NCI-H1694 treated with DMSO at 0.1 percent for 48 hours (cell line): ENCODE data around the gene MMP24.
"Not testable (repeated sequence)": the region's sequence is repeated elsewhere in the genome, so short reads cannot be mapped to it uniquely, and the experiment has no call there.

ENCODE experiments used
- DNase-seq: peaks from one replicate; lab custom pipeline; 2025; lab: John Stamatoyannopoulos, UW

The MMP24 gene

GRCh38 chr20:35257175-35257909 lies 30.9 kb downstream of the MMP24 start:
- no peak for DNase-seq

- DNase-seq = no peak
Measured at GRCh38 chr20:35260426-35260825, 33.9 kb downstream of the MMP24 start.

- DNase-seq = not testable (repeated sequence)
Measured at GRCh38 chr20:35262321-35262720, 35.8 kb downstream of the MMP24 start.

- not testable (repeated sequence) for DNase-seq
Measured at GRCh38 chr20:35262731-35263531, 36.4 kb downstream of the MMP24 start.

DNA sequence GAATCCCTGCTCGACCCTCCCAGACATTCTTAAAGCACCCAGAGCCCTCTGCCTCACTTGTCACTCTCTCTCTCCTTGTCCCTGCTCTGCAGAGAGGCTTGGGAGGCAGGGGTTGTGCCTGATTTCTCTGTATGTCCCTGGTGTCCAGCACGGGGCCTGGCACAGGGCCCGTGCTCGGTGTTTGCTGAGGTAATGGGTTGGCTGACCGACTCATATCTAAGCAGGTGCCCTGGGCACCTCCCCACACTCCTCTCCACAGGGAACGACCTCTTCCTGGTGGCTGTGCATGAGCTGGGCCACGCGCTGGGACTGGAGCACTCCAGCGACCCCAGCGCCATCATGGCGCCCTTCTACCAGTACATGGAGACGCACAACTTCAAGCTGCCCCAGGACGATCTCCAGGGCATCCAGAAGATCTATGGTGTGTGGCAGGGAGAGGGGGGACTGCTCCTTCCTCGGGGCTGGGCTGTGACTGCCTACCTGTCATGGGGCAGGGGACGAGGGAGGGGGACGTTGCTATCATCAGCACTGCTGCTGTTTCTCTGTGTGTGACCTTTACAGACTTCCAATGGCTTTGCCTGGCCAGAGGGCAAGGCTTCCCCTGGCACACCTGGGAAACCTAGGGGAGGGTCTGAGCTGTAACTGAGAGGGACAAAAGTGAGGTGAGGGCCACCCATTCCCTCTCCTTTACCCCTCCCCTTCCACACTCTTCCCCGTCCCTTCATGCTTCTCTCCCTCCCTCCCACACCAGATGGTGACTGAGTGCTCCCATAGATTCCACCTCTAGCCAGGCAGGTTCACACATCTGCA lies 37.2 kb downstream of the MMP24 start:
- DNase-seq = no peak

GRCh38 chr20:35264755-35265154 lies 38.3 kb downstream of the MMP24 start:
- DNase-seq = no peak

DNA sequence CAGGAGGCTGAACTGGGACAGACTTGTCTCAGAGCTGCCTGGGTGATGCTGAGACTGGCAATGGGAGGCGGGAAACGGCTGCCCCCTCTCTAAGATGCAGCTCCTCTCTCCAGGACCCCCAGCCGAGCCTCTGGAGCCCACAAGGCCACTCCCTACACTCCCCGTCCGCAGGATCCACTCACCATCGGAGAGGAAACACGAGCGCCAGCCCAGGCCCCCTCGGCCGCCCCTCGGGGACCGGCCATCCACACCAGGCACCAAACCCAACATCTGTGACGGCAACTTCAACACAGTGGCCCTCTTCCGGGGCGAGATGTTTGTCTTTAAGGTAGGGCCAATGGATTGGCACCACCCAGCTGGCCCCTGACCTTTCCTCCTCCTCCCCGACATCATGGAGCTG lies 40.6 kb downstream of the MMP24 start:
- DNase-seq = no peak

DNA sequence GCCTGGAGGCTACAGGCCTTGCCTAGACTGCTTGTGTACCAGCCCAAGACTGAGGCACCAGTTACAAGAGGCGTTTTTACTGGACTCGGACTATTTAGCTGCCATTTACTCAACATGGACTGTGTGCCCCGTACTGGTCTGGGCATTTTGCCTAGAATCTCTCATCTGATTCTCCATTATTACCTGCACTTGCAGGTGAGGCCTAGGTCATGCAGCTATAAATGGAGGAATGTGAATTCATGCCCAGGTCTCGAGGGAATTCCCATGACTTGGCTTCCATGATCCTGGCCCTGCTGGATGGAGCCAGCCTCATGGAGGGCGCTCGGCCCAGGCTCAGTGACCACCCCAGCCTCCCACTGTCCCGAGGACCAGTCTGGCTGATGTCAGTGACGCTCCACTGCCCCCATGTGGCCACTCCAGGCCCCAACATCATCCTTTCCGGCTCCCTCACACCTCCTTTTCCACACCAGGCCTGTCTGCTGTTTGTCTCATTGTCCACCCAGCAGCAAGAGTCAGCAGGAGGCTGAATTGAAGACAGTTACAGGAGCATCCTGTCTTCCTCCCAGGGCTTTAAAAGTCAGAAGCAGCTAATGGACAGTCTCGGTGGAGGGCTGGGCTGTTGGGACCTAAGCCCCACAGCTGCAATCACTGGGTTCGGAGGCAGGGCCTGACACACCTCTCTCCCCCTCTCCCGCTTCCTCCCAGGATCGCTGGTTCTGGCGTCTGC lies 42.7 kb downstream of the MMP24 start:
- DNase-seq = no peak

GRCh38 chr20:35270021-35270902 lies 43.8 kb downstream of the MMP24 start:
- no peak for DNase-seq

DNA sequence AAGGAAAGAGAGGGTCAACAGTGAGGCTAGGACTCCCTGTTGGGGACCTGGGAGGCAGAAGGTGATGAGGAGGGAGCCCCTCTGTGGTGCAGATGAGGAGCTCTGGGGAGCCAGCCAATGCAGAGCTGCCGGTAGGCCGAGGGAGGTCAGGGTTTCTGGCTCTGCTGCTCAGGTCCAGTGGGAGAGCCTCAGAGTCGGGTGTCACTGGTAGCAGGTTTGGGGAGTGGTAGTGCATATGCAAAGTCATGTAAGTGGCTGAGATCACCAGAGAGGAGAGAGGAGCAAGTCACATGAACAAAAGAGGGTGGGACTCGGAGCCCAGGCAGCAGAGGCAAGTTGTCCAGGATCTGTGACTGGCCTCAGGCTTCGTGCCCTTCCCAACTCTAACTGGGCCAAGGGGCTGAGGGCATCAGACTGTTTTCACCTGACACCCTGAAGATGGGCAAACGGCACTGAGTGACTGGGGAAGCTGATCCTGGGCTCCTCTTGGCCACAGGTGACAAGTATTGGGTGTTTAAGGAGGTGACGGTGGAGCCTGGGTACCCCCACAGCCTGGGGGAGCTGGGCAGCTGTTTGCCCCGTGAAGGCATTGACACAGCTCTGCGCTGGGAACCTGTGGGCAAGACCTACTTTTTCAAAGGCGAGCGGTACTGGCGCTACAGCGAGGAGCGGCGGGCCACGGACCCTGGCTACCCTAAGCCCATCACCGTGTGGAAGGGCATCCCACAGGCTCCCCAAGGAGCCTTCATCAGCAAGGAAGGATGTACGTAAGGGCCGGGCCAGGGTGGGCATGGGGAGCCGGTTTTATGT lies 44.8 kb downstream of the MMP24 start:
- DNase-seq = no peak

DNA sequence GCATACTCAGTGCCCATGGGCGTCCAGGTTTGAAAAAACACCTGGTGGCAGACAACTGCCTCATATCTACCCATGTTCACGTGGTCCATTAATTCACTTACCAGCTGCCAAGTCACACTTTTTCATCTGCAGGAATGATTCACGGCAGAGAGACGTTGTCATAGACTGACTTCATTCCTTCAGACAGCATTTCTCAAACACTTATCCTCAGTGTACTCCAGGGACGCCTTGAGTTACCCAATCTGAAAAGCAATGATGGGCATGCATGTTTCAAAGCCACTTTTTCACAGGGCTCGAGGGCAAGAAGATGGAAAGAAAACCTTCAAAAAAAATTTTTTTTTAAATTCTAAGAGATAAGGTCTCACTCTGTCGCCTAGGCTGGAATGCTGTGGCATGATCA lies 45.4 kb downstream of the MMP24 start:
- DNase-seq = no peak

- DNase-seq = no peak
Measured at GRCh38 chr20:35273449-35274171, 47.1 kb downstream of the MMP24 start.

DNA sequence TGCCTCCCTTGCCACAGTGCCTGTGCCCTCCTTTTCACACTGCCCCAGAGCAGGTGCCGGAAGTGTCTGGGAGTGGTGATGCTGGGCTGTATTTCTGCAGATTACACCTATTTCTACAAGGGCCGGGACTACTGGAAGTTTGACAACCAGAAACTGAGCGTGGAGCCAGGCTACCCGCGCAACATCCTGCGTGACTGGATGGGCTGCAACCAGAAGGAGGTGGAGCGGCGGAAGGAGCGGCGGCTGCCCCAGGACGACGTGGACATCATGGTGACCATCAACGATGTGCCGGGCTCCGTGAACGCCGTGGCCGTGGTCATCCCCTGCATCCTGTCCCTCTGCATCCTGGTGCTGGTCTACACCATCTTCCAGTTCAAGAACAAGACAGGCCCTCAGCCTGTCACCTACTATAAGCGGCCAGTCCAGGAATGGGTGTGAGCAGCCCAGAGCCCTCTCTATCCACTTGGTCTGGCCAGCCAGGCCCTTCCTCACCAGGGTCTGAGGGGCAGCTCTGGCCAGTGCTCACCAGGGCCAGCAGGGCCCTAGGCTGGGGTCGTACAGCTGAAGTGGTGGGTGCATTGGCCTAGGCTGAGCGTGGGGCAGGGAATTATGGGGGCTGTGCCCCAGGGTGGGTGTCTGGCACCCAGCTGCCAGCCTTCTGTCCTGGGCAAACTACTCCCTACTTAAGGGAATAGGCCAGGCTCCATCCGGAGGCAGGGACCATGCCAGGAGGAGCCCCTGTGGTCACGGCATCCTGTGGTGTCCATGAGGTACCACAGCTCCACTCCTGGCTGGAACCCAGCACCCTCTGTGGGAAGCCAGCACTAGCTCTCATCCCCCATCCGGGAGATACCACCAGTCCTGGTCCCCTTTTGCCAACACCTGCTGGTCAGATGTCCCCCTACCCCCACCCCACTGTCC lies 47.9 kb downstream of the MMP24 start:
- no peak for DNase-seq

DNA sequence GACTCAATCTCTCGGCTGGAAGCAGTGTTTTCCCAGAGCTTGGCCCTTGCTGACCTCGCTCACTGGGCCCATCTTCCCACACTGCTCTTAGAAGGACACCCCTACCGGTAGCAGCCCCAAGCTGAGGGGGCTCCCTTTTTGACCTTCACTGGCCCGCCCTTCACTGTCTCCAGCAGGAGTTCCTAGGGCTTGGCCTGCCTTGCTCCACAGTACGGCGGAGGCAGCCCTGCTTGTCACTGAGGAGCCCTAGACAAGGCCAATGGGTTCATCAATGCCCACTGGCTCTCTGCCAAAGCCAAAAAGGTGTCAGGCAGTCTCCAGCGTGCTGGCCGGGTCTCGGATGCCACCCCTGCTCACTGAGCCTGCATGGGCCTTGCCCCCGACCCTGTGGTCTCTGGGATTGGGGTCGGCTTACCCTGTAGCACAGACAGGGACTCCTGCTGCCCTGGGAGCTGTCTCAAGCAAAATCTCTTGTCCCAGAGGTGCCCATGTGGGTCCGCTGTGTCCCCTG lies 49.3 kb downstream of the MMP24 start:
- DNase-seq = no peak

DNA sequence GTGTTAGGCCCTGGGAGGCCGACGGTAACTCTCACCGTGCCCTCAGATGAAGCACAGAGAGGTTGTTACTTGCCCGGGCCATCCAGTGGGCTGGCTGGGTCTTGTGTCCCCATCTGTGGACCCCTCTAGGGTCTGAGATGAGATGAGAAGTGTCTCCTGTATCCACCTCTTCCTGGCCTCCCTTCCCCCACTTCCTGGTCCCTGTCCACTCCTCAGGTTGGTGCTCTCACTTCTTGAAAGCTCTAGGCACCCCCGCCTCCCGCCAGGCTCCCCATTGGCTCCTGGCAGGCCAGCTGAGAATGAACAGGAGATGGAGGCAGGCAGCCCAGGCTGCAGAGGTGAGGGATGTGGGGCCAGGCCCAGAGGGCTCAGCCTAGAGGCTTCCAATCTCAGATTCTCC lies 49.9 kb downstream of the MMP24 start:
- DNase-seq = no peak

DNA sequence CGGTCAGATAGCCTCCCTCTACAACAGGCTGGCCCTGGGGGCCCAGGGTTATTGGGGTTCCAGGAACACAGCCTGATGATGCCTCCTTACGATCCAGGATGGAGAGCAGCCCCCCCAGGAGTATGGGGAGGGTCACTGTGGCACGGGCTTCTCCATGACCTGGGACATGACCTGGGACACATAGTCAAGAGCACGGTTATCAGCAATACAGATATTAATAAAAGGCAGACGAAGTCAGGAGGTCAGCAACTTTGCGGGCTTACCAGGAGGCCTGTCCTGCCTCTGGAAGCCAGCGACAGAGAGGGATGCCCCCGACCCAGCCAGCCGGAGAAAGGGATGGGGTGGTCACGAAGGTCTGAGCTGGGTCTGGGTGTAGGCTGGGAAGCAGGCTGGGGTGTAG lies 50.6 kb downstream of the MMP24 start:
- DNase-seq = no peak

- DNase-seq = no peak
Measured at GRCh38 chr20:35277531-35278395, 51.3 kb downstream of the MMP24 start, which contains the start of gene MMP24OS. MMP24OS (minus strand) TSS chr20:35278122; CDS start chr20:35277929, 193 bp downstream.
